Parathyroid adenoma (tissue), 2 donors: ENCODE measurements around the gene ANO6.

ENCODE experiments used
- H2AFZ ChIP-seq: fragments of 300-600 bp; sonication (generic); one replicate; pipeline ENCODE4 v1.7.0; 2017; ENCODE audit warnings: antibody characterized with exemption, mild to moderate bottlenecking
- H3K27ac ChIP-seq: fragments of 300-600 bp; sonication (generic); one replicate; pipeline ENCODE4 v1.7.0; 2017
- H3K27me3 ChIP-seq: fragments of 300-600 bp; sonication (generic); one replicate; pipeline ENCODE4 v1.7.0; 2017; ENCODE audit warnings: low read length; ENCODE audit not compliant: control insufficient read depth, insufficient read depth
- H3K36me3 ChIP-seq: fragments of 300-600 bp; sonication (generic); one replicate; pipeline ENCODE4 v1.7.0; 2017; ENCODE audit warnings: low read length; ENCODE audit not compliant: control insufficient read depth, insufficient read depth
- H3K4me1 ChIP-seq: fragments of 300-600 bp; sonication (generic); one replicate; pipeline ENCODE4 v1.7.0; 2017; ENCODE audit warnings: control low read depth
- H3K4me2 ChIP-seq: fragments of 300-600 bp; sonication (generic); one replicate; pipeline ENCODE4 v1.7.0; 2017; ENCODE audit warnings: low read length
- H3K4me3 ChIP-seq: fragments of 300-600 bp; sonication (generic); one replicate; pipeline ENCODE4 v1.7.0; 2017; ENCODE audit warnings: low read depth, low read length
- H3K79me2 ChIP-seq: fragments of 300-600 bp; sonication (generic); one replicate; pipeline ENCODE4 v1.7.0; 2017; ENCODE audit warnings: control low read depth
- H3K9ac ChIP-seq: fragments of 300-600 bp; sonication (generic); one replicate; pipeline ENCODE4 v1.7.0; 2017; ENCODE audit warnings: mild to moderate bottlenecking
- H3K9me3 ChIP-seq: fragments of 300-600 bp; sonication (generic); one replicate; pipeline ENCODE4 v1.7.0; 2017; ENCODE audit warnings: low read length; ENCODE audit not compliant: control insufficient read depth
- CTCF ChIP-seq: fragments of 300-600 bp; sonication (generic); IDR thresholded peaks from one replicate; pipeline ENCODE4 v1.7.0; 2017; ENCODE audit warnings: antibody characterized with exemption, mild to moderate bottlenecking
- donor health status: primary hyperparathyroidism.

The ANO6 gene

GRCh38 chr12:45409966-45410365, 194.1 kb downstream of the ANO6 start:
- no peaks in the 10 kb centered on the region for H3K79me2 ChIP-seq
- H3K27me3 ChIP-seq, result no peaks in the 10 kb centered on the region
- TF ChIP-seq CTCF, result no peak
- no peak overlapping the region for H2AFZ ChIP-seq
- no peaks in the 10 kb centered on the region for H3K36me3 ChIP-seq
- no peak overlapping the region for H3K27ac ChIP-seq
- no peak overlapping the region for H3K4me2 ChIP-seq
- H3K4me3 ChIP-seq, result no peak overlapping the region
- no peaks in the 10 kb centered on the region for H3K9me3 ChIP-seq
- peaks cover 3% of the 10 kb centered on the region for H3K4me1 ChIP-seq
- H3K9ac ChIP-seq, result no peak overlapping the region

DNA sequence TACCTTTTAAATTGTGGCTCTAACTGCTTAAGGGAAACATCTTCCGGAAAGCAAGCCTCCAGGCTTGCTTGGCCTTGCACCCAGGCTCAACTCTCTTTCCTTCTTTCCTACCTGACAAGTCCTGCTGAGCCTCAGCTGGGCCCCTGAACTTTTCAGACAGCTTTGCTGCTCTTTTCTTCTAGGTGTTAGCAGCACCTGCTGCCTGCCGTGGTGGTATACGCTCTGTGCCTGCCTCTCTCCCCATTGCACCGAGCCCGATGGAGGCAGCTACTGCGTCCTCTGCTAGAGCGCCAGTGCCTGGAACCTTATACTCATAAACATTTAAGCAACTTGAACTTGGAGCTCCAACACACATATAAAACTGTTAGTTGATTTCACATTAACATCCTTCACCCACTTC, 195.7 kb downstream of the ANO6 start:
- Histone ChIP-seq H3K4me2 (no peak overlapping the region), H3K4me3 (no peak overlapping the region), H3K9me3 (no peaks in the 10 kb centered on the region), H3K27ac (no peak overlapping the region), H2AFZ (no peak overlapping the region), H3K79me2 (no peaks in the 10 kb centered on the region), H3K9ac (no peak overlapping the region), H3K27me3 (no peaks in the 10 kb centered on the region), H3K4me1 (peaks cover 3% of the 10 kb centered on the region), H3K36me3 (no peaks in the 10 kb centered on the region)
- no peak for TF ChIP-seq CTCF

DNA sequence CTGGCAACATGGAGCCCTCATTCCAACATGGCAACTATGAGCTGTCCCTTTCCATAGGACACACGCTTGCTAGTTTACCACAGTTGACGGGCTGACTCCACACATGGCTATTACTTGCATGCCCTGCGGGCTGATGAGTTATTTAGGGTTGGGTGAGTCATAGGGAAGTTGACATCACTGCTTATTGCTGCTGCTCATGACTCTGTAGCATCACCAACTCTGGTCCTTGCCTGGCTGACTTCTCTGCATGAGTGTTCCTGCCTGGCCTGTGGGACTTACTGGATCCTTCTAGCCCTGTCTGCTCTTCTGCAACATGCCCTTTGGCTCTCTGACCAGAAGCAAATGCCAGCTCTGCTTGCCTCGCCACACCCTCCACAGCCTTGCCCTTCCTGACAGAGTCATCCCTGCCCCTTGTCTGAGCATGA, 199.5 kb downstream of the ANO6 start:
- Histone ChIP-seq H3K4me1 (no peaks in the 10 kb centered on the region), H3K9me3 (no peaks in the 10 kb centered on the region), H3K36me3 (no peaks in the 10 kb centered on the region), H3K27ac (no peak overlapping the region), H3K4me2 (no peak overlapping the region), H2AFZ (no peak overlapping the region), H3K79me2 (no peaks in the 10 kb centered on the region), H3K9ac (no peak overlapping the region), H3K27me3 (no peaks in the 10 kb centered on the region), H3K4me3 (no peak overlapping the region)
- no peak for TF ChIP-seq CTCF

DNA sequence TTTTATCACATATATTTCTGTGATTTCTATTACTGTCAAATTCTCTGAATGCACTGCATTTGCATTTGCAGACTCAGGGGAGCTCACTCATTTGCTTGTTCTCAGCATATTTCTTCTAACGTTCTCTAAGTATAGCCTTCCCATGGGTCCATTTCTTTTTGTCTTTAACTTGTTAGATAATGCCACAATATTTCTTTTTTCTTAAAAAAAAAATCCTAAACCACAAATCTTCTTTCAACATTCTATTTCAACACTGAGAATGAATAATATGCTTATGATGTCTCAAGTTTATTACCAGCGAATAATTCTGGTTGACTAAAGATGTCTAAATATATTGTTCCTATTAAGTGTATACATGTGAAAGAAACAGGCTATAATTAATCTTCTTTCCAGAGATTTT, 200.2 kb downstream of the ANO6 start:
- no peak overlapping the region for H2AFZ ChIP-seq
- no peak overlapping the region for H3K4me3 ChIP-seq
- H3K4me2 ChIP-seq, result no peak overlapping the region
- no peaks in the 10 kb centered on the region for H3K79me2 ChIP-seq
- H3K9ac ChIP-seq, result no peak overlapping the region
- H3K4me1 ChIP-seq, result no peaks in the 10 kb centered on the region
- no peaks in the 10 kb centered on the region for H3K36me3 ChIP-seq
- no peaks in the 10 kb centered on the region for H3K27me3 ChIP-seq
- no peak overlapping the region for H3K27ac ChIP-seq
- TF ChIP-seq CTCF, result no peak
- H3K9me3 ChIP-seq, result no peaks in the 10 kb centered on the region

DNA sequence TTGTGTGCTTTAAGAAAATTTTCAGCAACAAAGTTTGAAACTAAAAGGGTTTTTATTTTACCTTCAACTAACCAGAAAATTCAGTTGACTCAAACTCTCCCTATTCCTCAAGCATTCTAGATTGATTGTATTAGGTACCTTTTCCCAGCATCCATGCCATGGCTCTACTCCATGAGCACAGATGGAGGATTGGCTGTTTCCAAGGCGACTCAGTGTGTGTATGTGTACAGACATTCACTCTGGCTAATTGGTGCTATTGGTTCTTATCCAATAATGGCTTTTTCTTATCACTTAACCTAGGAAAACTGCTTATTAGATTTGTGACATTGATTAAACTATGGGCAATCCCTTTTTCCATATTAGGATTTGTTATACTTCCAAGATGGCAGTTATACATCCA, 202.6 kb downstream of the ANO6 start:
- Histone ChIP-seq H3K4me3 (no peak overlapping the region), H3K9me3 (no peaks in the 10 kb centered on the region), H3K79me2 (no peaks in the 10 kb centered on the region), H3K9ac (no peak overlapping the region), H3K27me3 (no peaks in the 10 kb centered on the region), H3K36me3 (no peaks in the 10 kb centered on the region), H3K4me1 (no peaks in the 10 kb centered on the region), H2AFZ (no peak overlapping the region), H3K4me2 (no peak overlapping the region), H3K27ac (no peak overlapping the region)
- TF ChIP-seq CTCF, result no peak
